GM21529 (cell line): Measurements from ENCODE around the gene HEPHL1.
"Not testable (repeated sequence)": the region's sequence is repeated elsewhere in the genome, so short reads cannot be mapped to it uniquely, and the experiment has no call there.

Experiments
- ATAC-seq: cut with Tn5 transposase; IDR thresholded peaks from one replicate; pipeline ENCODE4 v1.9.1; 2021; ENCODE audit not compliant: unreplicated experiment

The HEPHL1 gene

DNA sequence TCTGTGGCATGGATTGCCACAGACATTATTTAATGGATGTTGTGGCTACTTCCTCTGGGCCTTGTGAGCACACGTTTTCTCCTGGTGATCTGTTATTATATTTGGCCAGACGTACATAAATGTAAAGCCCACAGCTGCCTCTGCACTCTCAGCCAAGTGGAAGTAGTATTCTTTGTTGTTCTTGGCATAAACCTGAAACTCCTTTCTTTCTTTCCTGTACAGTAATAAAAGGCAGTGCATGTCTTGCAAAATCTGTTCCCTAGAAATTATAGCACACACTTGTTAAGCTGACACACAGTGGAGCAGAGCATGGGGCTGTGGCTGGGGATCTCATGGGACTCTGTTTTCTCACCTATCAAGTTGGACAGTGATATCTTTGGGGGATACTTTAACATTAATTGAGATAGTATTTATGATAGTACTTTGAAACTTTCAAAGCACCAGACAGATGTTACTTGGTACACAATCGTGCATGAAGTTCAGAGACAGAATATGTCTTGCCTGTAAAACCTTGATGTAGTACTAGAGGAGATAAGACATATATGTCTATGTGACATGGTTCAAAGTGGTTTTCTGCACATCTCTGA lies 128.4 kb downstream of the HEPHL1 start:
- no peak for ATAC-seq

DNA sequence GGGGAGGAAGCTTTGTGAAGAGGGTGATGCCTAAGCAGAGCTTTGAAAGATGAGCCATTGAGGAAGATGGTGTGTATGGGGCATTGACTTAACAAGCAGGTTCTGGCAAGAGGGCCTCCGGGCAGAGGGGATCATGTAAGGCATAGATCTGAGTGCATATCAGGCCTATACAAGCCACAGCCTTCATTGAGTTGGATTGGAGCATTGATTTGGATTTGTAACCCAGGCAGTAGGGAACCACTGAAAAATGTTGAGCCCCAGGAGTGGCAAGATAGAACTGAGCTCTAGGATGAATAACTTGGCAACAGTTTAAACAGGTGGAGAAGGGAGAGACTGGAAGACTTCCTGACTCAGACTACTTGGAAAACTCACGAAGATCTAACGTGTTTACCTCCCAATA lies 128.9 kb downstream of the HEPHL1 start:
- no peak for ATAC-seq

DNA sequence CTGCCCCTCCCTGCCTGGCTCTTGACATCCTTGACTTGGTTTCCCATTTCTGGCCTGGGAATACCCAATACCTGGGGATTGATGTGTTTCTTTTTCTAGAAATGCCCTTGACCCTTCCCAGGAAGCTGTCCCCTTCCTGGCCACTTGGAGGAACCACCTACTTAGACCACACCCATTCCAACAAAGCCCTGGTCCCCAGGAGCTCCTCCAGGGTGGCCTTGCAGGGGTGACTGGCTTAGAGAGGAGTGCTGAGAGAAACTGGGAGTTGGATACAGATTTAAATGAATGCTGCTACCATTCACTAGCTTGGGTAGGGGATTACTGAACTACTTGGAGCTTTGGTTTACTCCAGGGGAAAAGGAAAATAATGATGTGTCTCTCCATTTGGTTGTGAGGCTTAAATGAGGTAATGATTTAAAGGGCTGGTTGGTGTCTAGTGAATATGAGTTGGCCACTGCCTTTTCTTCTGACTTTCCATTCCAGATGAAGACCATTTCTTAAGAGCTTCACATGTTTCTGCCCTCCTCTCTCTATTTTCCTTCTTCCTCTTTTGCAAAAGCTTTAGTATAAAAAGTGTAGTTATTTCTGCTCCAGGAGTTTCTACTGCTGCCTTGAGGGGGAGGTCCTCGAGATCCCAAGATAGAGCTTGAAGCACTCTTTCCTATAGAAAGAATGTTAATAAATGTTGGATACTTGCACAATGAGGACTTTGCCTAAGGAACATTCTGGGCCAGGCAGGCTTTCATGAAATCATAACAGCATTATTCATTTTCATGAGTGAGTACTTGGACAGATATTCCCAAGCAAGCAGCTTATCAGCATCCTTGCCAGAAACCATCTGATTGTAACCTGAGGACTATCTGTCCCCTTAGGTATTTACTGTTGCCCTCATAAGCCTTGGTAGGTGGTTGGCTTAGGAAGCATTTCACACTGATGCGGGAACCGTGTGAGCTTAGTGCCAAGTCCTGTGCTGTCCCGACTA lies 129.8 kb downstream of the HEPHL1 start:
- no peak for ATAC-seq

DNA sequence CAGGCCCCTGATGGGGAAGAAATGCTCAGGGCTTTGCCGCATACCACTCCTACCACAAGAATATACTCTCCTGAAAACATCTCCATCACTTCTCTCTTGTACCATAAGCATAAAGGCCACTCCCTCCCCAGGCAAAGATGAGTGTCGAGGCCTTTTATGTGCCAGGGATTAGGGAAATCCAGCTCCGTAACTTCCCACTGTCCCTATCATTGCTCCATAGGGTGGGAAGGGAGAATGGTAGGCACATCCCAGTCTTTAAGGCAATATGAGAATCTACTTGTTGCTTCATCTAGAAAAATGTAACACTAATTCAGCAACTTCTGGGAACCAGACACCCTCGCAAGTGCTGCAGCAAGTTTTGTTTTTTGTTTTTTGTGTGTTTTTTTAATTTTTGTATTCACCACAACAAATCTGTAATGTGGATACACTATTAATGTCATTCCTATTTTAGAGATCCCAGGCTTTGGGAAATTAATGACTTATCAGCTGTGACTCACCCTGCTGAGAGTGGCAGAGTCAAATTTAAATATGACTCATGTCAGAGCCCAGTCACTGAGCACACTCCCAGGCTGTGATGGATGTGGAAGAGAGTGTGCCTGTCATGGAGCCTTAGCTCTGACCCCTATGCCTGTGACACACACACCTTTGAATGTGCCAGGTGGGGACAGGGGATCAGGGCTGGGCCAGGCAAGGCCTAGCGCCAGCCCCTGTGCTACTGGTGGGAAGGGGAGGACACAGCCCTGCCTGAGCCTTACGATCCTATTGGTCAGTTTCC lies 130.9 kb downstream of the HEPHL1 start:
- ATAC-seq, result peak; percentile 55

DNA sequence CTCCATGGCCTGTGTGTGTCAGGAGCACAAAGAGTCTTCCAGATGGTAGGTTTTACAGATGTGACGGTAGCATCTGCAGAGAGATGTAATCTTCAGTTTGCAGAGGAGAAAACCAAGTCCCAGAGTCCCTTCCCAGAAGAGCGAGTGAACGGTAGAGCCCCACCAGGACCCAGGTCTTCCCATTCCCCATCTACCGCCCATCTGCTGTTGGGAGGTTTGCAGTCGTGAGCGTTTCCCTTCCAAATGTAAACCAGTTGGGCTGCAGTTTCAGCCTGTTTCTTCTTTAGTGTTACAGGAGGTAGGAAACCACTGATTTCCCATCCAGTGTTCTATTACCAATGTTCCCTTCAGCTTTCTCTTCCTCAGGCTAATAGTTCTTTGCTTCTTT lies 131.5 kb downstream of the HEPHL1 start:
- no peak for ATAC-seq

DNA sequence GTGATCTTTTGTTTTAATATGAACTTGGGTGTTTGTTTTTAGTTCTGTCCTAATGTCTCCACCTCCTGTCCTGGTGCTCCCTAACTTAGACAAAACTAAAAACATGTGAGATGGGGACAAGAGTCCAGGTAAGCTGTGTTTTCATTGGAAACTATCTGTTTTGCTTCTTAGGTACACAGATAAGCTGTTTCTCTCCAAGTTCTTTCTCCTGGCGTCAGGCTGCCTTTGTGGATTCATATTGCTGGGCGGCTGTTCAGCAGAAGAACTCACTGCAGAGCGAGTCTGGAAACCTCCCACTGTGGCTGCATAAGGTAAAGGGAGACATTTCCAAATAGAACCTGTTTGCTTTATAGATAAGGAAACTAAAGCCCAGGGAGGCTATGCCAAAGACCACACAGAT lies 132.2 kb downstream of the HEPHL1 start:
- ATAC-seq, result no peak

DNA sequence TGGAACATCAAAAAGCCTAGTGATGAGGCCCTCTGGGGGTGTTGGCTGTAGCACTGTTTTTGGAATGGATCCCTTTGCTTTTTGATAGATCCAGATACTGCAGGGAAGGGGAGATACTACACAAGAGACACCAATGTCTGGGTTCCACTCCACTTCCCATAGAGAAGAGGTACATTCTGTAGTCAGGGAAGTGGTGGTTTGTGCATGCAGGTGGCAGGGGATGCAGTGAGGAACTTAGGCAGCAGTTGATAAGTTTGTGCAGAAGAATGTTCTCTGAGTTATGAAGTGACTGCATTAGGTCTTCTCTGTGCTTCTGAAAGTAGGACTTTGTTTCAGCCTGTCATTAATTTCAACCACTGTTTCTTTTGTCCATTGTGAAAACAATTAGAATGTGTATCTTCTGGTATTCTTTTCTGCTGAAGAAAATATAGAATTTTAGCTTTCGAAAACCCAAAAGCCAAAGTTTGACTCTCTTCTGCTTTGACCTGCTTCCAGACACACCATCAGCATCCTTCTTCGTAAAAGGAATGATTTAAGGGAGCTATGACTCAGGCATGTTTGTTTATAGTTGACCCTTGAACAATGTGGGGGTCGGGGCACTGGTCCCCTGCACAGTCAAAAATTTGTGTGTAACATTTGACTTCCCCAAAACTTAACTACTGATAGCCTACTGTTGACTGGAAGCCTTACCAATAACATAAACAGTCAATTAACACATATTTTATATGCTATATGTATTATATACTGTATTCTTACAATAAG lies 133.1 kb downstream of the HEPHL1 start:
- no peak for ATAC-seq

DNA sequence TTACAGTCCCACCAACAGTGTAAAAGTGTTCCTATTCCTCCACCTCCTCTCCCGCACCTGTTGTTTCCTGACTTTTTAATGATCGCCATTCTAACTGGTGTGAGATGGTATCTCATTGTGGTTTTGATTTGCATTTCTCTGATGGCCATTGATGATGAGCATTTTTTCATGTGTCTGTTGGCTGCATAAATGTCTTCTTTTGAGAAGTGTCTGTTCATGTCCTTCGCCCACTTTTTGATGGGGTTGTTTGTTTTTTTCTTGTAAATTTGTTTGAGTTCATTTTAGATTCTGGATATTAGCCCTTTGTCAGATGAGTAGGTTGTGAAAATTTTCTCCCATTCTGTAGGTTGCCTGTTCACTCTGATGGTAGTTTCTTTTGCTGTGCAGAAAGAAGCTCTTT lies 136.2 kb downstream of the HEPHL1 start:
- ATAC-seq, result not testable (repeated sequence)
